ENCODE measurements around the gene SYTL1.
A peak's percentile ranks its signal among the peaks of the same experiment; 100 is the strongest.

Gene SYTL1, protein sequence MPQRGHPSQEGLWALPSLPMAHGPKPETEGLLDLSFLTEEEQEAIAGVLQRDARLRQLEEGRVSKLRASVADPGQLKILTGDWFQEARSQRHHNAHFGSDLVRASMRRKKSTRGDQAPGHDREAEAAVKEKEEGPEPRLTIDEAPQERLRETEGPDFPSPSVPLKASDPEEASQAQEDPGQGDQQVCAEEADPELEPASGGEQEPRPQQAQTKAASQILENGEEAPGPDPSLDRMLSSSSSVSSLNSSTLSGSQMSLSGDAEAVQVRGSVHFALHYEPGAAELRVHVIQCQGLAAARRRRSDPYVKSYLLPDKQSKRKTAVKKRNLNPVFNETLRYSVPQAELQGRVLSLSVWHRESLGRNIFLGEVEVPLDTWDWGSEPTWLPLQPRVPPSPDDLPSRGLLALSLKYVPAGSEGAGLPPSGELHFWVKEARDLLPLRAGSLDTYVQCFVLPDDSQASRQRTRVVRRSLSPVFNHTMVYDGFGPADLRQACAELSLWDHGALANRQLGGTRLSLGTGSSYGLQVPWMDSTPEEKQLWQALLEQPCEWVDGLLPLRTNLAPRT

GRCh38 chr1:27341525-27342252 is at the start of gene SYTL1:
Gene SYTL1 (plus strand): TSS chr1:27342022. CDS start chr1:27345335, 3,313 bp downstream.
- no peak for DNase-seq (ENCODE audit: low read depth)

DNA sequence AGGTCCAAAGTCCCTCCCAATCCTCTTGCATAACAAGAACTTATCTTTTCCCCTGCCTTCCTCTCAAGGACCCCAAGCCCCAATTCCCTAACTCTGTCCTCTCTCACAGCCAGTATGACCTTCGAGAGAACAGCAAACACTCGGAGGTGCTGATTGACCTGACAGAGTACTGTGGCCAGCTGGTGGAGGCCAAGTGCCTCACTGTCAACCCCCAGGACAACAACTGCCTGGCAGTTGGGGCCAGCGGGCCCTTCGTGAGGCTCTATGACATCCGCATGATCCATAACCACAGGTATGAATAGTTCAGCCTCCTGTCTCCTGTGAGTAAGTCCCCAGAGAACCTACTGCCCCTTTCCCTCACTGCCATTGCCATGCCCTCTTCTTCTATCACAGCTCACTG is 49.7 kb upstream of the SYTL1 start:
- no peak for DNase-seq (ENCODE audit: low read depth)

DNA sequence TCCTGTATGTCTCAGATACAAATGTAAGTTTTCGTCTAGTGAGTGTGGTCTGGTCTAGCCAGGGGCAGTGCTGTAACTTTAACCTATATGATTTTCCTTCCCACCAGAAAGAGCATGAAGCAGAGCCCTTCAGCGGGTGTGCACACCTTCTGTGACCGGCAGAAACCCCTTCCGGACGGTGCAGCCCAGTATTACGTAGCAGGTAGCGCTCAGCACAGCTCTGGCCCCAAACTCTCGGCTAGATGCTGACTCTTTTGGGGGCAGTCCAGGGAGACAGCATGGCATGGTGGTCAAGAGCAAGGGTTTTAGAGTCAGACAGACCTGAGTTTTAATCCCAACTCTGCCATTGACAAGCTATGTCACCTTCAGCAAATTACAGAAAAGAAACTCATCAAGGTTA is 47.9 kb upstream of the SYTL1 start:
- no peak for DNase-seq (ENCODE audit: low read depth)

DNA sequence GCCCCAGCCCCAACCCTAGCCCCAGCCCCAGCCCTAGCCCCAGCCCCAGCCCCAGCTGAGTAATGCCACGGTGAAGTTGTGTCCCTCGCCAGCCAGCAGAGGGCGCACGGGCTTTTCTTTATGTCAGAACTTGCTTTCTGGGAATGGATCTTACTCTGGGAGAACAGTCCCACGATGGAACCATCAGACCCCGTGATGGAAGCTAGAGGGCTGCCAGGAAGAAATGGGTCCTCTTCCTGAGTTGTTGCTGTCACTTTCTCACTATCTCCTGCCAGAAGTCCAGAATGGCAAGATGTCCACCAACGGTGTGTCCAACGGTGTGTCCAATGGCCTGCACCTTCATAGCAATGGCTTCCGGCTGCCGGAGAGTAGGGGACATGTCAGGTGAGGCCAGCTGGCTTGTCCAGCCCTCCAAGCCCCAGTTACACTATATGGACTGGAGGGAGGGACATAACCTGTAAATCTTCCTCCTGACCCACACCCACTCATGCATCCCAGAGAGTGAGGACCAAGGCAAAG is 45.0 kb upstream of the SYTL1 start:
- DNase-seq (ENCODE audit: low read depth), result no peak

DNA sequence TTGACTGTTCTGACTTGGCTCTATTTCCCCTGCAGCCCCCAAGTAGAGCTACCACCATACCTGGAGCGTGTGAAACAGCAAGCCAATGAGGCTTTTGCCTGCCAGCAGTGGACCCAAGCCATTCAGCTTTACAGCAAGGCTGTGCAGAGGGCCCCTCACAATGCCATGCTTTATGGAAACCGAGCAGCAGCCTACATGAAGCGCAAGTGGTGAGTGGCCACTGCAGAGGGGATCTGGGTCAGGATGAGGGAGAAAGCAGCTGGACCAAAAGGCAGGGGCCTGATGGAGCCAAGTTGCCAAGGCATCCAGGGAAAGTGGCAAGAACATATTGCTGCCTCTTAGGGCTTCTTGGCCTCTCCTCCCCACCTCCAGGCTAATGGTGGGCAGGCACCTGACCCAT is 43.9 kb upstream of the SYTL1 start:
- no peak for DNase-seq (ENCODE audit: low read depth)

- no peak for DNase-seq (ENCODE audit: low read depth)
Observed at GRCh38 chr1:27298632-27299384, 43.0 kb upstream of the SYTL1 start.

GRCh38 chr1:27299385-27300271 is 42.2 kb upstream of the SYTL1 start:
- DNase-seq (ENCODE audit: low read depth), result peak; percentile 66

- DNase-seq (ENCODE audit: low read depth), result peak; percentile 61
Observed at GRCh38 chr1:27300341-27301051, 41.3 kb upstream of the SYTL1 start.

- no peak for DNase-seq (ENCODE audit: low read depth)
Observed at GRCh38 chr1:27301052-27301422, 40.8 kb upstream of the SYTL1 start.

DNA sequence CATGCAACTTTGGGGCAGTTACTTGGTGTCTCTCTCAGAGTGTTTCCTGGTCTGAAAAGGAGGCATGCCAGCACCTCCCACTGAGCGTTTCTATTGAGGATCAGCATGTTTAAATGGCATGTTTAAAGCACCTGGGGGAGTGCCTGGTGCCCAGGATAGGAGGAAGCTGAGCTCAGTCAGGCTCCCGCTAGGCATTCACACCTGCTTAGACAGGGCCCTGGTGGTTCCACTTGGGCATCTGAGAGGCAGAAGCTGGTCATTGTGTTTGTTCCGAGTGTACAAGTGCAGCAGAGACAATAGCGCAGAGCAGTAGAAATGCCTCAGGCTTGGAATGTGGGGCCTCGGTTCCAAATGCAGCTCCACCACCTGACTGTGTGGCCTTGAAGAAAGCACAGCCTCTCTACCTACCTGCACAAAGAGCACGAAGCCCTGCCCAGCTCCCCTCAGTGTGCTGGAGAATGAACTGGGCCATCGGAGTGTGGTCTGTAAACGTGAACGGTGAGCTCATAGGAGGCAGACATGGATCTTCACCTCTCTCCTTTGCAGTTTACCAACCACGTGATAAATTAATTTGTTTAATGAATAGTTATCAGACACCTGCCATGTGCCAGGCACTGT is 40.1 kb upstream of the SYTL1 start:
- no peak for DNase-seq (ENCODE audit: low read depth)

- DNase-seq (ENCODE audit: low read depth), result no peak
Observed at GRCh38 chr1:27302612-27303011, 39.2 kb upstream of the SYTL1 start.

DNA sequence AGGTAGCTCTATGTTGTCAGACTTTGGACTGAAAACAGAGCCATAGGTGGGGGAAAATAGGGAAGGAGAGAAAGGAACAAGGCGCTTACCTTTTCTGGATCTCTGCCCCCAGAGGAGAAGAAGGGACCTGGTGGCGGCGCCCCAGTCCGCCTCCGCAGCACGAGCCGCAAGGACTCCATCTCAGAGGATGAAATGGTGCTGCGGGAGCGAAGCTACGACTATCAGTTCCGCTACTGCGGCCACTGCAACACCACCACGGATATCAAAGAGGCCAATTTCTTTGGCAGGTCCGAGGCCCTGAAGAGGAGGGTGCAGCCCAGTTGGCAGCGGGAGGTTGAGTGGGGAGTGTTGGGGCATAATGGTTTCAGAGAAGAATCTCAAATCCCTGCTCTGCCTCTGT is 38.3 kb upstream of the SYTL1 start:
- no peak for DNase-seq (ENCODE audit: low read depth)

DNA sequence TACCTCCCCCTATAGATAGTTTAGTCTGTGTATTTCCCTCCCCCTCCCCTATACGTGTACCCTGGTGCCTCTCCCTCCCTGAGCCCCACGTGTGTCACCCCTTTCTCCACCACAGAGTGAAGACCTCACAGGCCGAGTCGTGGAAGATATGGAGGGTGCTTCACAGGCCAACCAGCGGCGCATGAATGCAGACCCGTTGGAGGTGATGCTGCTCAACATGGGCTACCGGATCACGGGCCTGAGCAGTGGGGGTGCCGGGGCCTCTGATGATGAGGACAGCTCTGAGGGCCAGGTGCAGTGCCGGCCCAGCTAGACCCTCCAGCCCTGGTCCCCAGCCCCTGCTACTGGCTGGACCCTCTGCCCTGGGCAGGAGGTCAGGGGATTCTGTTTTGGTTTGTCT is 35.8 kb upstream of the SYTL1 start:
- no peak for DNase-seq (ENCODE audit: low read depth)

- DNase-seq (ENCODE audit: low read depth), result no peak
Observed at GRCh38 chr1:27306892-27307761, 34.7 kb upstream of the SYTL1 start.

- no peak for DNase-seq (ENCODE audit: low read depth)
Observed at GRCh38 chr1:27307874-27308598, 33.8 kb upstream of the SYTL1 start.

GRCh38 chr1:27314169-27314568 is 27.7 kb upstream of the SYTL1 start:
- DNase-seq (ENCODE audit: low read depth), result no peak

DNA sequence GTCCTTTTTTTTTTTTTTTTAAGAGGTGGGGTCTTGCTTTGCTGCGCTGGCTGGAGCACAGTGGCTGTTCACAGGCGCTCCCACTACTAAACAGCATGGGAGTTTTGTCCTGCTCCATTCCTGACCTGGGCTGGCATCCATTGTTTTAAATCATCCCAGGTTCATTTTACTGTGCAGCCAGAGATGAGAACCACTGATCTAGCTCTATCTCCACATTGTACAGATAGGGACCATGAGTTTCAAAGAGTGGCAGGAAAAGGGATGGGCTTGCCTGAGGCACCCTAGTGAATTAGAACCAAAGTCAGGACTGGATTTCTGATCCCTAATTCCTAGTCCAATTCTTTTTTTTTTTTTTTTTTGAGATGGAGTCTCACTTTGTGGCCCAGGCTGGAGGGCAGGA is 27.1 kb upstream of the SYTL1 start:
- DNase-seq (ENCODE audit: low read depth), result no peak

DNA sequence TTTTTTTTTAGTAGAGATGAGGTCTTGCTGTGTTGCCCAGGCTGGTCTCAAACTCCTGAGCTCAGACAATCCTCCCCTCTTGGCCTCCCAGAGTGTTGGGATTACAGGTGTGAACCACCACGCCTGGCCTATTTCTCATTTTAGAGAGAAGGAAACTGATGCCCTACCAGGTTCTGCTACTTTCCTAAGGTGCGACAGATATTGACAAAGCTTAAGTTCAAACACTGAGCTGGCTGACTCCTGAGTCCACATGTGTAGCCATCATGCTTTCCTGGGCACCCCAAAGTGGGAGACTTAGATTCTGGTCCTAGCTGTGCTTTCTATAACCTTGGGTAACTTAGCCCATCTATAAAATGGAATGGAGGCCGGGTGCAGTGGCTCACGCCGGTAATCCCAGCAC is 25.0 kb upstream of the SYTL1 start:
- DNase-seq (ENCODE audit: low read depth), result no peak

All from HS-27A (cell line).